GM18499 (cell line): ENCODE data around the gene FILIP1L.

Experiments used
- ATAC-seq: cut with Tn5 transposase; IDR thresholded peaks from one replicate; pipeline ENCODE4 v1.9.1; 2021; ENCODE audit warnings: moderate number of reproducible peaks; ENCODE audit not compliant: insufficient read depth, unreplicated experiment

FILIP1L gene

DNA sequence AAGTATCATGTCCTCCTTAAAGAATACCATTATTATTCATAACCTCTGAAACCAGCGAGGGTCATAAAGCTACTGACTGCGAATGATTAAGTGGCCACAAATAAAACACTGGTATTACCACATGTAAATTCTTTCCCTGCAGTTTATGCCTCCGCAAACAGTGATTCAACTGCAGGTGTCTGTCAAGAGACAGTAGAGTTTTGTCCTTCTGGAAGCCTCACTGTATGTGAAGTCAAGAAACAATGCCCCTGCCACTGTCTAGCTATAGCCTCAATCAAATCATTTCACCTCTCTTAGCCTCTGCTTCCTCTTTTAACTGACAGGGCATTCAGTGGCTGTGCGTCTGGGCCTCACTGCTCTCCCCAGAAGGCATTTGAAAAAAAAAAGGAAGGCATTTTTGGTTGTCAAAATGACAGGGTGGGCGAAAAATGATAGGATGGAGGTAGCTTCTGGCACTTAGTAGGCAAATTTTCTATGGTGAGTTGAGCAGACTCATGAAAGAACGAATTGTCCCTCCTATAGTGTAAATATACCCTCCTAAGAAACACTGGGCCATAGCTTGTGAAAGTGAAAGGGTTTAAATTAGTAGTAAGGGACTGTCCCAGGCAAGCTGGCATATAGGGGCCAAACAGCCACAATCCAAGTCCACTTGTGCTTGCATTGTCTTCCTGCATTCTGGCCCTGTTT is 66.7 kb downstream of the FILIP1L start:
- ATAC-seq = peak; percentile 59

DNA sequence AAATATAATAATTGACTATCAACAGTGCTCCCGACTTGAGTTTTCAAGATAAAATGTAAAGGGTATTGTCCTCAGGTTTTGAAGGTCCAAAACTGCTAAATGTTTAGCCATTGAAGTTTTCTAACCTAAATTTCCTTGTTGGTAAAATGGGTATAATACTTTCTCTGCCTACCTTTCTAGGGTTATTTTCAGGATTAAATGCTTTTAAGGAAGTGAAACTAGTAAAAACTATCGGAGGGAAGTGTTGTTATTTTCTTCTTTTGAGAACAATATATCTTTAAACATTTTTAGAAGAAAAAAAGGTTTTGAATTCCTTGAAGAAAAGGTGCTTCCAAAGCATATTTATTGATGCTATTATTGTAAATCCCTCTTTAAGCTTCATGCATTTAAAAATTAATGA is 67.3 kb downstream of the FILIP1L start:
- no peak for ATAC-seq

DNA sequence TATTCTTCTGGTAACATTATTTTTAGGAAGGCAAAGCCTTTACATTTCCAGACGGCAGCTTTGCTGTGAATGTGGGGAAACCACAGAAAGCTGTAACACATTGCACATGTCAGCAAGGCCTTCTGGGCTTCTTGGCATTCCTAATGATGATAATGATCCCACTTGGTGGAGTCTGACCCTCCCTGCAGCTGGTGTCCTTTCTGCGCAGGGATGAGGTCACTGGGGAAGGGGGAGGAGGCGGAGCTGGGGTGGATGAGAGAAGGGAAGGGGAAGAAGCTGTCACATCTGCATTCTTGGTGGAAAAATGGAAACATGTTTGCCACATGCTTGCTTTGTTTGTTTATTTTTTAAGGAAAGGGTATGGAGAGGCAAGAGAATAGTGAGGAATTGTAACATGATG is 68.6 kb downstream of the FILIP1L start:
- no peak for ATAC-seq

DNA sequence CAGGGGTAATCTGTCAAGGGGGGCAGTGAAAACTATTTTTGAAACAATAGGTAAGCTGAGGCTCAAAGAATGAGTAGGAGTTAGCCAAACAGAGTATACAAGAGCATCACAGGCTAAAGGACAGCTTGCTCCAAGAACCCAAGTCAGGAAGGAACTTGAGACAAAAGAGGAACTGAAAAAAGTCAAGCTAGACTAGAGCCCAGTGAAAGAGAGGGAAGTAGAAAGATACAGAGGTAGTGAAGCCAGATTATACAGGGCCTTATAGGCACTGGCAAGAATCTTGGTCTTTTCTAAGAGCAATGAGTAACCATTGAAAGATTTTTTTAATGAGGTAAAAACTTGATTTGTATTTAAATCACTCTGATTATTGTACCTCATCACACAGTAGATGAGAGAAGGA is 69.9 kb downstream of the FILIP1L start:
- ATAC-seq = peak; percentile 86

DNA sequence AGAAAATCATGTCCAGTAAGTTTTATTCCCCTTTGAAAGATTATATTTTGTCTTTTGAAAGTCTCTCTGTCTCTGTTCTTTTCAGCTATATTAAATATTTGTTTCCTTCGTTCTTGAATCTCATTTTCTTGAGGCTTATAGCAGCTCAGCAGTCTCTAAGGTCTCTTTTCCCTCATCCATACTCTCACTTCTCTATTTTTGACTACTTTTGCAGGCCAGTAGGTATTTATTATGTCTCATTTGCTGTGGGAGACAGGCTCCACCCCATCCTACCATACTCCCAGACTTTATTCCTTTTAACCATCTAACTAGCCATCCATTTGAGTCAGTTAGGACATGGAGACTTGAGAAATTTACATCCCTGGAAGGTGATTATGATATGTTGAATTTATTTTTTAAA is 71.0 kb downstream of the FILIP1L start:
- ATAC-seq = no peak

DNA sequence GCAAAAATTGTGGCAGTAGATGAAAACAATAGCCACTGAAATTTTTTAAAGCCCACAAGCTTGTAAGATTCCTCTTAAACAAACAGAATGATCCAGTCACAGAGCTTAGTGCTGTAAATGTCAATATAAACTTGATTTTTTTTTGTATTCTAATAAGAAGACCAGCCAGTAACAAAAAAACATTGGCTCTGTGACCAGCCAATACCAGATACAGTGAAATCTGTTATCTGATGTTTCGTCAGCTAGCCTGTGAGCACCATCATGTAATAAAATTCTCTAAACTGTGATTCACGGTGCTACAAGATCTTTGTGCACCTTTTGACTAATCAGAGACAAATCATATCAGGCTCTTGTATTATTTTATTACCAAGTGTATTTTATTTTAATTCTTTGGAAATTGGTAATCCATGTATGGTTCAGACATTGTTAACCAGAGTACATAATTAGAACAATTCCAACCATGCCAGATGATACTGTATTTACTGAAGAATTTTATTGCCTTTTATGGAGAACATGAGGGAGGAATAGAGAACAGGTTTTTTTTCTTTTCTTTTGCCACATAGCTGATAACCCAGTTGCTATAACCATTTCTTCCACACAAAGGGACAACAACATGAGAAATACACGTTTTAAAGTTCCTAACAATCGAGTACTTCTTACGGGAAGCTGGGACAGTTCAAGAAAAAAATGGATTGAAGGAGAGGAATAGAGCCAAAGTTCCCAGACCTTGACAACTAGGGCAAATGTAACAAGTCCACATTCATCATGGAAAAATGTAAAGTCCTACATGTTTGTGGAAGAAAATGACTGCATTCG is 71.9 kb downstream of the FILIP1L start:
- ATAC-seq = no peak

DNA sequence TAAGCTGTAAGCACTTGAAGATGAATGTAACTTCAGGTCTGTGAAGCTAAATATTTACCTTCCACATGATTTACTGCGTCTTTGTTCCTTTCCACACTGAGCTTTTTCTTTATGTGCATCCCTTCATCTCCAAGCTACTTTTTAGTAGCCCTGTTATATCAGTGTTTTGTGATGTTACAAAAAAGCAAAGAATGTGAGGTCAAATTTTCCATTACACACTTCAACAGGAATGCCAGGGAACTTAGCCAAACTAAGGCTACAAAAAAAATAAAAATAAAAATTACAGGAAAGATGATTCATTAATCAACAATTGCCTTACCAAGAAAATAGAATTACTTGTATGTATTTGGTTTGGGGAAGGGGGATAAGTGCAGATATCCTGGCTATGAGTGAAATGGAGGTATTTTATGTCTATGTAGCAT is 73.0 kb downstream of the FILIP1L start:
- no peak for ATAC-seq

DNA sequence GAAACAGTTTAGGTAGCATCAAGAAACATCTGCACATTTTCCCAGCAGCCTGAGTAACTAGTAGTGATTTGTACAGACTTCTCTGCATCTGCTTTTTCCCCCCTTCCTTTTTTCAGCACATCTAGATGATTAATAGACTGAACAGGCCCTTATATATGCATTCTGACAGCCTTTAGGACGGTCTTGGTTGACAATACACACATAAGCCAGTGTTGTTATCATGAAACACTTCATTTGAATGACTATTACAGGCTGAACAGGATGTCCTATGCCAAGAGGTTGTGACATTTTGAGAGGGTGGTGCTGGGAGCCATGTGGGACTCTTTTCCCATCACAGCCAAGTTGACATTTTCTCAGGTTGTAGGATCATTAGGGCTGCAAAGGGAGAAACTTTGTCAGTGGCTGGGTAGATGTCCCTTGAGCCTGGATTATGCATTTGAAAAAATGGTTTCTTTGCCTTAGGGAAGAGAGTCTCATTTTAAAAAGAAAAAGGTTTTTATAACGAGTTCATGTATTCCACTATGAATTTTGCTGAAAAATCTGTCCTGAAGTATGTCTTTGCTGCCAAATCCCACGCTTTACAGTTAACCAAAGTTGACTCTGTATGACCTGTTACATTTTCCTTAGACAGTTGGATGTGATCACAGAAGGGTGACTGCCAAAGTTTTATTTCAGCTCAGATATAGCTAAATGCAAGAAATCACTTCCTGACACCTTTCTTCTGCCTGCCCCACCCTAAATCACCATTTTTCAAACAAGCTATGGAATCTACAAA is 73.7 kb downstream of the FILIP1L start:
- ATAC-seq = no peak

DNA sequence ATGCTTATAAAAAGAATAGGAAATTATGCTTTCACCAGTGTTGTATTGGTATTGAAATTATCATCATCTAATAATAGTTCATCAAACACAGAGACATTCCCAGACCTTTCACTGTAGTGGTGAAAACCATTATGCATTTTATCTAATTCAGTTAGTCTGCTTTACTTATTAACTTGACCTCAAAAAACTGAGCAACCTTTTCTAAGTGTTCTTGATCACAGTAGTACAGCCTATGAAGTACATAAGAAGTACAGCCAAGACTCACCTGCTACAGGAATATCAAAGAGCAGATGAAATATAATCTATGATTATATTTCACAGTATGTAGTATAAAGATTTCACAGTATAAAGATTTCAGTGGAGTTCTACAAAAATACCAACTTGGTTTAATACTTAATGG is 75.2 kb downstream of the FILIP1L start:
- no peak for ATAC-seq

DNA sequence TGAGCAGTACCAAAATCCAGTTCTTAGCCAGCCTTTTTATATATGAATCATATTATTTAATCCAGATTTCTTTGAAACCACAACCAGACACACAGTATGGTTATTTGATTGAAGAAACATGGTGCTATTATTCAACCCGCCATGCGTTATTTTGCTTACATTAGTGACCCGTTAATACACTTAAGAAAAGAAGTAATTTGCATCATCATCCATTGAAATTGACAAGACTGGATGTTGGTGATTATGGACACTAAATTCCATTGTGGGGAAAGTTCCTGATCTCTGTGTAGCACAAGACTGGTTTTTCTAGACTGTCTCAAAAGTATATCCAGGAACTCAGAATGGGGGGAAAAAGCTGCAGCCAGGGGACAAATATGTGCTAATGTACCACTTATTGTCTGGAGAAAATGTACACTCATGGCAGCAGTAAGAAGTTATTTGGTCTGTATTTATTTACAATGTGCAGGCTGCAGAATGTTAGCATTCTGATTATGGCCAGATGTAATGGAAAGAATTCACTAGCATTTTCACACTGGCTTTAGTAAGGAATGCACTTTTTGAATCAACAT is 80.3 kb downstream of the FILIP1L start:
- ATAC-seq = no peak

DNA sequence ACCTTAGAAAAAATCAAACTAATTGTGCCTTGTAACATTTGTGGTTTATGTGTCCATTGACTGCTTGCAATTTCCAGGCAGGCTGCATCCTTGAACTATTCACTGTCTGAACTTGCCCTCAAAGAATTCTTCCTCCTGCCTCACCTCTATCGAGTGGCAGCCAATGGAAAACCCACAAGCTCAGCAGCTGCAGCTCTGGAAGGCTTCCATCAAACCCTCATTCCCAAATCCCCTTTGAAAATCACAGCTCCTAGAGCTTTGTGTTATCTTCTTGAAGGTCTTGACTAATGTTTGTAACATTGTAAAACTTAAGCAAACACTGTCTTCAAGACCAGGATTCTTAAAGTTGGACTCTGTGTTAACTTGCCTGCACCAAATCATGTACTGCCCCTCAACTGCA is 81.1 kb downstream of the FILIP1L start:
- ATAC-seq = no peak

DNA sequence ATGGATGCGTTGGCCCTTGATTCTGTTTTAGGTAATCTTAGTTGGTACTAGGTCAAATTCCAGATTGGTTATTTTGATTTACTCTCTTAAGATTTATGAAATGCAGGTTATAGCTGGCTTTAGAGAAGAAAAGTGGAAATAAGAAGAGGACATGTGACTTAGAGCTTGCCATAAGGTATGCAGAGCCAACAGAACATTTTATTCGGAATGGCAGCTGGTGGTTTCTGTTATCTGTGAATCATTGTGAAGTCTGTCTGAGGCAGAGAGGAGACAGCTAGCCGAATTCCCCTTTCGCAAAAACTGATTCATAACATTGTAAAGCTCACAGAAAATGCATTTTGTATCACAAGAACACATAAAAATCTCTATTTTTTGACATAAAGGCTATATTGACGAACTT is 82.1 kb downstream of the FILIP1L start:
- no peak for ATAC-seq

DNA sequence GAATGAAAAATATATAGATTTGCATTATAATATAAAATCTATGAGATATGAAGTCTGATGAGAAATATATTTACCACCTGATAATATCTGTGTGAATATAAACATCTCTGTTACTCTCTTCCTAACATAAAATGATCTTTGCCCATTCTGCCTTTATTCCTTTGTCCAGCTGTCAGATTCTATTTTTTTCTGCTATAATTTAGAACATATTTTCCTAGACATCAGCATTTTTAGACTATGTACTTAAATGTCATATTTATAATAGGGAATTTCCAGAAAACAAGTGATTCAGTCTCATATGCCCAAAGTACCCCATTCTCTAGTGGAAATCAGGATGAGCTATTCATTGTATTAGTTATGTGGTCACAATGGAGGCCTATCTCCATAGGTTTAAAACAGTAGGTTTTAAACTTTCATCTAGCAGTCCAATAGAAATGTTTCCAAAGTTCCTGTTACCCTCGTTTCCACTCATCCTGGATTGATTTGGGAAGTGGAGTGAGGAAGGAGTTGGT is 83.3 kb downstream of the FILIP1L start:
- ATAC-seq = no peak

DNA sequence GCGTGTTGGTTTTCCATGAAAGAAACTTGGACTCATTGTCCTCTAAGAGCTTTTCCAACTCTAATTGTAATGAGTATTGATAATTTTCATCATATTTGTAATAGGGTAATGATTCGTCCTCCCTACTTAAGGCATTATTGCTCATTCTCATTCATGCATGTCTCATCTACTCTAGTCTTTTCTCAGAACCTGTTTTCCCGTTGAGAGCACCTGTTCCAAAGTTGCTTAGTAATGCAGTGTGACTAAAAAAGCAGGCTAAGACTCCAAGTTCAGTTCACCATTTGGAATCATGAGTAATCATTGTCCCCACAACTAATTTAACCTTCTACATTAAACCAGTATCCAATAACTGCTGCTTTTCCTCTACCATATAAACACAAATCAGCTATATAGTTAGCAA is 84.0 kb downstream of the FILIP1L start:
- no peak for ATAC-seq

DNA sequence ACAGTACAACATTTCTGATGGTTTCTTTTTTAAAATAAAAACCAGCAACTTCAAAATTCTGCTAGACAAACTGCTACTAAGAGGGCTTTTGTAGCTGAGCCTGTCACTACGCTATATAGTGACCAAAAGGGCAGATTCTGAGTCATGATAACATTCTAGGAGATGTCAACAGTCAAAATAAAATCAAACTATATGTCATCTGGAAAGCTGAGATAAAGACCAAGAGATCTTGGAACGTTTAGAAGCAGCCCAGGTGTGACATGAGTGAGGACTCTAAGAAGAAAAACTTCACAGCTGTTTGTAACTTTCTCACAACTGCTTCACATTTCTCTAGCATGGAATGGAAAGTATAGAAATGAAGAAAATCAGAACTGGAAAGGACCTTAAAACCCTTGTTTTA is 84.6 kb downstream of the FILIP1L start:
- ATAC-seq = no peak

DNA sequence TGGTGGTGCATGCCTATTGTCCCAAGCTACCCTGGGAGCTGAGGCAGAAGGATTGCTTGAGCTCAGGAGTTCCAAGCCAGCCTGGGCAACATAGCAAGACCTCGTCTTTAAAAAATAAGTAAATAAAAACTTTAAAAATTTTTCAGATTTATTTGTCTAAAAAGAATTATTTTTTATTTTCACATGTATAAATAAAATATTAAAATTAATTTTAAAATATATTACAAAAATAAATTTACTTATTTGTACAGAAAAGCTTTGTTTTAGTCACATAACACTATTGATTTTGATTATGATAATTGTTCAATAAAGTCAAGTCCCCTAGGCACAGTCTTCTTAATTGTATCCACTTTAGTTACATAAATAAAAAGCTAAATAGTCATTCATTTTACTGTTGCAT is 85.2 kb downstream of the FILIP1L start:
- no peak for ATAC-seq

DNA sequence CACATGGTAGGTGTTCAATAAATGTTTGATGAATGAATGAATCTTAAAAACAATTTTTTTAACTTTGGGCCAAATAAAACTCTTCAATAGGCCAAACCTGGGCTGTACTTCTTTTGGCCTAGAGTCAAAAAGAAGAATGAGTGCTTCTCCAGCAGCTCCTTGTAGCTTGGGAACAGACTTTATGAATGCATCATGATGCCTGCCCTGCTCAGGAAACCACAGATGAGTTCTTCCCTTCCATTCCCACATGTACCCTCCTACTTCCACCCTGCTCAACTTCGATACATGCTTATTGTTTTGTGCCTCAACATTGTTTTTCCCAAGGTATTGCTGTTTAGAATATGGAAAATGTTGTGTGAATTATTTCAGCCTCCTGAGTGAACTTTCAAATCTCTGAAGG is 87.0 kb downstream of the FILIP1L start:
- no peak for ATAC-seq

DNA sequence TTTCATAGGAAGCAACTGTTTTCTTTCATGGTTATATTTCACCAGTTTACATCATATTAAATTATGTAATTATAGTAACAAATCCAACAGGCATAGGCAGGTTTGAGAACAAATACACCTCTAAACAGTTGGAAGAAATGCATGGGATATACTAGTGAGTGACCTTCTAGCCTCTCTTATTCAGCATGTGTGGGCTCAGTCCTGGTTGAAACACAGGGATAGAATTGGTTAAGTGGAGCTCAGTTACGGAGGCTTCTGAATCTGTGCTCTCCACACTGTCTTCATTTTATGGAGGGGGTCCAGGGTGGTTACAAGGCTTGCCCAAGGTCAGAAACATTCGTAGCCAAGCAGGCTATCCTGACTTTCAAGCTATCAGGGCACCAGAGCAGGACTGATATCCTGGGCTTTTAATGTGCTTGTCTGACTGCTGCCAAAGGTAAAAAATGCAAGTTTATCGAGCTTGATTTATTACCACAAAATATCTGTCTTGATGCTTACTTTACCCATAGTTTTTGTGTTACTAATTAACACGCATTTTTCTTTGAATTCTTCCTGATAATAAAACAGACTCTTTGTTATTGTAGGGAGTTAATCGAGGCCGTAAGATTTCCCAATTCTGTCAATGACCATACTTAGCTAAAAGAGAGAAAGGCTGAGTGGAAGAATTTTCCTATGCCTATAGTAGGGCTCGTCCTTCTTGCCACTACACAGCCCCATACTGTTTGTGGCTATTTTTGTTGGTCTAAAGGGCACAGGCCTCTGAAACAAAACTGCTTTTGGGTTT is 89.6 kb downstream of the FILIP1L start:
- no peak for ATAC-seq

DNA sequence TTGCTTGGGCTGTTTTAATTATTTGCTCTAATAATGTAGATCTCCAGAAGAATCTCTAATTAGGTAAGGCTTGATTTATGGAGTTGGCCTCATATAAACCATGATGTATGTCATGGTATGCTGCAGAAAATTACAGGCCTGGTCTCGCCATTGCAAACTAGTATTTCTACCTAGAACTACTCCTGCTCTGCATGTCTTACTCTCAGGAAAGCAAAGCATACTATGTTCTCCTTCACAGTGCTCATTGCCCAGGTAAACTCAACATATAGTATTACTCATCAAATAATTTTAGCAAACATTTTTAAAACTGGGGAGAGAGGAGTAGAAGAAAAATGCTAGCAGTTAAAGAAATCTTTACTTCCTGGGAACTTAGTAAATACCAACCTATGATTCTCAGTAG is 90.7 kb downstream of the FILIP1L start:
- ATAC-seq = no peak

DNA sequence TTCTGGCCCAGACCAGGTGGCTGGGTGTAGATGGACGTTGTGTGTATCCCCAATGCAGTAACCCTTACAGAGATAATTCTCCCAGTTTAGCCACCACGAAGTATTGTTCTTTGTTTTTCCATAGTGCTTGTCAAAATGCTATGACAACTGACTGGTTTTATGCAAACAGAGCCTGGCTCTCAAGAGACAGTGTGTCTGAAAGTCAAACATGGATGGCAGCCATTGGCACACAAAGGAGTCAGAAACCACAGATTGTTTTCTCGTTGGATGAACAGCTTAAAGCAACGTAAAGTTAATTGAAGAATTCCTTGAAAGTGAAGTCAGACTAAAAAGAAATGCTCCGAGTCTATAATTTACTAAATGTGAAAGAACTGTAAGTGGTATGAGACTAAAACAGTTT is 91.2 kb downstream of the FILIP1L start:
- ATAC-seq = no peak
